ENCODE results near the gene GATD1.

GATD1 gene

DNA sequence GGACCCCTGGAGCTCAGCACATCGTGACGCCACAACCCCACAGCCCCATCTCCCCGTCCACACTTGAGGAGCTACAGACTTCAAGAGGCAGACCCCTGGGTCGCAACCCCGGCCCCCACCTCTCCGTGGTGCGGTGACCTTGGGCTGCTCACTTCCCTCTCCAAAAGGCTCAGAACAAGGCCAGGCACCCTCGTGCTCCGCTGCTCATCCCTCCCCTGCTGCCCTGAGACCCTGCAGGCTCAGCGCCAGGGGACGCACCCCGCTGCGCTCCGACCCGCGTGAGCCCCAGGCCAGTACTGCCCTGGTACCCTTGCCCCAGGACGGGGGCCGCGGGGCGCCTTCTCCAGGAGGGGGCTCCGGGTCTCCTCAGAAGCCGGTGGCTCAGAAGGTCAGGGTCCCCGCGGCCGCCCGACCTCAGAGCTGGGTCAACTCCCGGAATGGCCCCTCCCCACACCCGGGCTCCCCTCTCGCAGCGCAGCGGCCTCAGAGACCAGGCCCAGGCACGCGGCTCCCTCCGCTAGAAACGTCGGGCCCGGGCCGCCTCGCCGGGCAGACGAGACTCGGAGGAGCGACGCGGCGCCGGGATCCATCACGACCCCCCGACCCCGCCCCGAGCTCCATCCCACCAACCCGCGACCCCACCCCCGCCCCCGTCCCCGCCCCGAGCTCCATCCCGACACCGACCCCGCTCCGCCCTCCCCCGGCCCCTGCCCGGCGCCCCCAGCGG lies 563 bp downstream of the GATD1 start:
- peak overlapping the region; percentile 61 for H3K27ac Mint-ChIP-seq
- peaks cover 43% of the 10 kb centered on the region for H3K4me1 Mint-ChIP-seq
- peak overlapping the region; percentile 86 for H3K4me3 Mint-ChIP-seq
- H3K9me3 Mint-ChIP-seq, result no peaks in the 10 kb centered on the region
- peak; percentile 75 for DNase-seq
- no peaks in the 10 kb centered on the region for H3K27me3 Mint-ChIP-seq (ENCODE audit: low read depth, poor library complexity)
- TF ChIP-seq, protein P1, sequence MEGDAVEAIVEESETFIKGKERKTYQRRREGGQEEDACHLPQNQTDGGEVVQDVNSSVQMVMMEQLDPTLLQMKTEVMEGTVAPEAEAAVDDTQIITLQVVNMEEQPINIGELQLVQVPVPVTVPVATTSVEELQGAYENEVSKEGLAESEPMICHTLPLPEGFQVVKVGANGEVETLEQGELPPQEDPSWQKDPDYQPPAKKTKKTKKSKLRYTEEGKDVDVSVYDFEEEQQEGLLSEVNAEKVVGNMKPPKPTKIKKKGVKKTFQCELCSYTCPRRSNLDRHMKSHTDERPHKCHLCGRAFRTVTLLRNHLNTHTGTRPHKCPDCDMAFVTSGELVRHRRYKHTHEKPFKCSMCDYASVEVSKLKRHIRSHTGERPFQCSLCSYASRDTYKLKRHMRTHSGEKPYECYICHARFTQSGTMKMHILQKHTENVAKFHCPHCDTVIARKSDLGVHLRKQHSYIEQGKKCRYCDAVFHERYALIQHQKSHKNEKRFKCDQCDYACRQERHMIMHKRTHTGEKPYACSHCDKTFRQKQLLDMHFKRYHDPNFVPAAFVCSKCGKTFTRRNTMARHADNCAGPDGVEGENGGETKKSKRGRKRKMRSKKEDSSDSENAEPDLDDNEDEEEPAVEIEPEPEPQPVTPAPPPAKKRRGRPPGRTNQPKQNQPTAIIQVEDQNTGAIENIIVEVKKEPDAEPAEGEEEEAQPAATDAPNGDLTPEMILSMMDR (IDR thresholded peaks at IDR 0.05), result no peak
- H3K36me3 Mint-ChIP-seq (ENCODE audit: low read depth), result peaks cover 5% of the 10 kb centered on the region

- H3K27me3 Mint-ChIP-seq (ENCODE audit: low read depth, poor library complexity), result no peaks in the 10 kb centered on the region
- DNase-seq, result no peak
- H3K36me3 Mint-ChIP-seq (ENCODE audit: low read depth), result peaks cover 5% of the 10 kb centered on the region
- peak overlapping the region; percentile 86 for H3K4me3 Mint-ChIP-seq
- H3K9me3 Mint-ChIP-seq, result no peaks in the 10 kb centered on the region
- TF ChIP-seq, protein P1 (IDR thresholded peaks at IDR 0.05), result no peak
- peaks cover 39% of the 10 kb centered on the region for H3K4me1 Mint-ChIP-seq
- peak overlapping the region; percentile 61 for H3K27ac Mint-ChIP-seq
Measured at GRCh38 chr11:776263-776560, 1.1 kb downstream of the GATD1 start.

- Mint-ChIP-seq H3K27ac (no peak overlapping the region), H3K27me3 (ENCODE audit: low read depth, poor library complexity) (no peaks in the 10 kb centered on the region), H3K36me3 (ENCODE audit: low read depth) (peaks cover 1% of the 10 kb centered on the region), H3K4me3 (peak overlapping the region; percentile 86), H3K9me3 (no peaks in the 10 kb centered on the region), H3K4me1 (peaks cover 32% of the 10 kb centered on the region)
- no peak for DNase-seq
- TF ChIP-seq, protein P1 (IDR thresholded peaks at IDR 0.05), result no peak
Measured at GRCh38 chr11:774873-775592, 2.3 kb downstream of the GATD1 start.

DNA sequence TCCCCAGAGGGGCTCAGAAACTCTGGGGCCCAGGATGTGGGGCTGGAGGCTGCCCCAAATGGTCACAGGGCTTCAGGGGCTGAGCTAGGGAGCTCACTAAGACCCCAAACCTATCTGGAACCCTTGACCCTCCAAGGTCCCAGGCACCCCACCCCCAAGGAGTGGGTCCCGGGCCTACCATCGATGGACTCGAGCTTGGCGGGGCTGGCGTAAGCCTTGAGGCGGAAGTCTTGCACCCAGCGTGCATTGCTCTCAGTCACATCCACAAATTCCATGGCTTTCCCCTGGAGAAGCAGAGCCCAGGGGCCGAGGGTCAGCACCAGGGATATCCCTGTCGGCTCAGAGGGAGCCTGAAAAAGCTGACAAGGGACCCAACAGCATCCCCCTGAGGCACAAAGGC lies 3.5 kb downstream of the GATD1 start:
- no peak overlapping the region for H3K4me3 Mint-ChIP-seq
- H3K4me1 Mint-ChIP-seq, result peaks cover 31% of the 10 kb centered on the region
- H3K27me3 Mint-ChIP-seq (ENCODE audit: low read depth, poor library complexity), result no peaks in the 10 kb centered on the region
- H3K36me3 Mint-ChIP-seq (ENCODE audit: low read depth), result peaks cover 13% of the 10 kb centered on the region
- no peaks in the 10 kb centered on the region for H3K9me3 Mint-ChIP-seq
- no peak for DNase-seq
- no peak overlapping the region for H3K27ac Mint-ChIP-seq
- TF ChIP-seq, protein P1 (IDR thresholded peaks at IDR 0.05), result no peak

DNA sequence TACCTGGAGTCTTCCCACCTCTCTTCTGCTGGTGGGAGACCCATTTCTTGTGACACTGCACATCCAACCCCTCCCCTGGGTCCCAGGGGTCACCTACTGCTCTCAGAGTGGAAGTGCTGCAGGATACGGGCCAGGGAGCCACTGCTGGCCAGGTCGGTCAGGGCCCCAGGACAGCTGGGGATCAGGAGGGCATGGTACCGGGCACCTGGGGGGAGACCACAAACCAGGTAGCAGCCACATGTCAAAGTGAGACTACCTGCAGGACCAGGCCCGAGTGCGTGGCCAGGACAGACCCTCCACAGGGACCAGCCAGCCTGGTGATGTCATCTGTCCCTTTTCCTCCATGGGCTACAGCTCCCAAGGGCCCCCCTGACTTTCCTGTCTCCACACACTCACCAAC lies 3.9 kb downstream of the GATD1 start:
- Mint-ChIP-seq H3K27ac (no peak overlapping the region), H3K4me1 (peaks cover 31% of the 10 kb centered on the region), H3K36me3 (ENCODE audit: low read depth) (peaks cover 13% of the 10 kb centered on the region), H3K27me3 (ENCODE audit: low read depth, poor library complexity) (no peaks in the 10 kb centered on the region), H3K9me3 (no peaks in the 10 kb centered on the region), H3K4me3 (no peak overlapping the region)
- no peak for DNase-seq
- TF ChIP-seq, protein P1 (IDR thresholded peaks at IDR 0.05), result no peak

Data from nephron progenitor cell (in vitro differentiated cells).